Measurements from ENCODE around the gene TFAP2A.

The TFAP2A gene

GRCh38 chr6:10412461-10413261 lies 2.2 kb downstream of the TFAP2A start:
- DNase-seq (ENCODE audit: low spot score) (no peak), FAIRE-seq (no peak)

- FAIRE-seq, result no peak
- DNase-seq (ENCODE audit: low spot score), result no peak
Measured at GRCh38 chr6:10411971-10412460, 2.9 kb downstream of the TFAP2A start.

- no peak for FAIRE-seq
- no peak for DNase-seq (ENCODE audit: low spot score)
Measured at GRCh38 chr6:10411131-10411970, 3.5 kb downstream of the TFAP2A start.

- FAIRE-seq (no peak), DNase-seq (ENCODE audit: low spot score) (no peak)
Measured at GRCh38 chr6:10410207-10411050, 4.4 kb downstream of the TFAP2A start.

GRCh38 chr6:10409731-10410206 lies 5.1 kb downstream of the TFAP2A start:
- DNase-seq (ENCODE audit: low spot score) (no peak), FAIRE-seq (no peak)

- no peak for DNase-seq (ENCODE audit: low spot score)
- no peak for FAIRE-seq
Measured at GRCh38 chr6:10409233-10409721, 5.6 kb downstream of the TFAP2A start.

GRCh38 chr6:10408457-10408856 lies 6.4 kb downstream of the TFAP2A start:
- DNase-seq (ENCODE audit: low spot score), result no peak
- no peak for FAIRE-seq

GRCh38 chr6:10407674-10408054 lies 7.2 kb downstream of the TFAP2A start:
- FAIRE-seq, result no peak
- DNase-seq (ENCODE audit: low spot score), result no peak

- FAIRE-seq (no peak), DNase-seq (ENCODE audit: low spot score) (no peak)
Measured at GRCh38 chr6:10407018-10407673, 7.7 kb downstream of the TFAP2A start.

- FAIRE-seq (no peak), DNase-seq (ENCODE audit: low spot score) (no peak)
Measured at GRCh38 chr6:10406556-10406955, 8.3 kb downstream of the TFAP2A start.

GRCh38 chr6:10405513-10405900 lies 9.4 kb downstream of the TFAP2A start:
- FAIRE-seq (no peak), DNase-seq (ENCODE audit: low spot score) (no peak)

- no peak for FAIRE-seq
- peak; percentile 14 for DNase-seq (ENCODE audit: low spot score)
Measured at GRCh38 chr6:10404799-10405512, 9.9 kb downstream of the TFAP2A start.

GRCh38 chr6:10404107-10404798 lies 10.6 kb downstream of the TFAP2A start:
- FAIRE-seq, result peak; percentile 94
- DNase-seq (ENCODE audit: low spot score), result peak; percentile 97

- no peak for FAIRE-seq
- peak; percentile 40 for DNase-seq (ENCODE audit: low spot score)
Measured at GRCh38 chr6:10403385-10404106, 11.3 kb downstream of the TFAP2A start.

GRCh38 chr6:10402648-10403311 lies 12.1 kb downstream of the TFAP2A start:
- DNase-seq (ENCODE audit: low spot score) (no peak), FAIRE-seq (no peak)

GRCh38 chr6:10401632-10402223 lies 13.1 kb downstream of the TFAP2A start:
- no peak for FAIRE-seq
- DNase-seq (ENCODE audit: low spot score), result no peak

- DNase-seq (ENCODE audit: low spot score) (no peak), FAIRE-seq (no peak)
Measured at GRCh38 chr6:10401004-10401536, 13.8 kb downstream of the TFAP2A start.

All from urothelium cell line (cell line).